PC-9 (cell line): ENCODE results near the gene KIF26B.

Experiments
- CTCF ChIP-seq: fragments of 200-600 bp; sonication (generic); conservative IDR thresholded peaks from 2 replicates; pipeline ENCODE4 v1.6.1; 2017; ENCODE audit warnings: mixed run types, antibody characterized with exemption, mild to moderate bottlenecking, moderate library complexity
- EZH2 ChIP-seq: fragments of 200-600 bp; sonication (generic); IDR thresholded peaks from 2 replicates; pipeline ENCODE4 v1.8.0; 2017; ENCODE audit warnings: antibody characterized with exemption, low read depth

GRCh38 chr1:245701631-245702030 is 546.8 kb downstream of the KIF26B start:
- TF ChIP-seq CTCF: no peak
- no peak for TF ChIP-seq EZH2
